Neural cell (in vitro differentiated cells): ENCODE results near the gene ACOD1. TPM values are rescaled to one million over a fixed set of nuclear protein-coding genes. Genes with fewer than 3 reads are reported as not detected.
"Not testable (repeated sequence)": the region's sequence is repeated elsewhere in the genome, so short reads cannot be mapped to it uniquely, and the experiment has no call there.

Experiments used
- H2AFZ ChIP-seq: fragments of 200-600, 300-800 bp; sonication (generic), shearing (Covaris generic); 2 replicates; pipeline ENCODE4 v1.6.0; 2014; ENCODE audit warnings: low read depth, mild to moderate bottlenecking, antibody characterized with exemption, low read length, moderate library complexity
- H3F3A ChIP-seq: fragments of 200-600 bp; shearing (Covaris generic); 2 replicates; pipeline ENCODE4 v1.6.1; 2016; ENCODE audit warnings: mild to moderate bottlenecking, moderate library complexity, mixed read lengths, antibody characterized with exemption, low read length; ENCODE audit not compliant: insufficient read depth, poor library complexity, severe bottlenecking
- H3K27ac ChIP-seq: fragments of 200-600, 300-800 bp; sonication (generic), shearing (Covaris generic); 2 replicates; pipeline ENCODE4 v1.5.1; 2014; ENCODE audit warnings: mild to moderate bottlenecking, low read length, moderate library complexity
- H3K27me3 ChIP-seq: fragments of 300-800, 200-600 bp; sonication (generic), shearing (Covaris generic); 2 replicates; pipeline ENCODE4 v1.6.0; 2014; ENCODE audit warnings: mild to moderate bottlenecking, low read depth, low read length, moderate library complexity; ENCODE audit not compliant: insufficient read depth
- H3K36me3 ChIP-seq: fragments of 300-800, 200-600 bp; sonication (generic), shearing (Covaris generic); 2 replicates; pipeline ENCODE4 v1.5.1; 2014; ENCODE audit warnings: mild to moderate bottlenecking, antibody characterized with exemption, low read length, moderate library complexity; ENCODE audit not compliant: insufficient read depth
- H3K4me2 ChIP-seq: fragments of 300-800, 200-600 bp; sonication (generic), shearing (Covaris generic); 2 replicates; pipeline ENCODE4 v1.6.0; 2014; ENCODE audit warnings: mild to moderate bottlenecking, low read length
- H3K4me3 ChIP-seq: fragments of 300-800, 200-600 bp; sonication (generic), shearing (Covaris generic); 2 replicates; pipeline ENCODE4 v1.5.1; 2014; ENCODE audit warnings: mild to moderate bottlenecking, low read length, moderate library complexity
- H3K79me2 ChIP-seq: fragments of 200-600 bp; shearing (Covaris generic); replicated peaks from 2 replicates; pipeline ENCODE4 v1.6.0; 2014; ENCODE audit warnings: mild to moderate bottlenecking, low read length, moderate library complexity; ENCODE audit not compliant: insufficient read depth
- H3K9ac ChIP-seq: fragments of 300-800, 200-600 bp; sonication (generic), shearing (Covaris generic); 2 replicates; pipeline ENCODE4 v1.6.1; 2016; ENCODE audit warnings: mild to moderate bottlenecking, low read length, mixed read lengths
- H3K9me2 ChIP-seq: fragments of 200-600 bp; shearing (Covaris generic); 2 replicates; pipeline ENCODE4 v1.6.1; 2016; ENCODE audit warnings: mild to moderate bottlenecking, low read length, mixed read lengths; ENCODE audit not compliant: insufficient read depth
- H3K9me3 ChIP-seq: fragments of 200-600, 300-800 bp; sonication (generic), shearing (Covaris generic); 2 replicates; pipeline ENCODE4 v1.6.1; 2016; ENCODE audit warnings: mild to moderate bottlenecking, mixed run types, low read length, moderate library complexity, mixed read lengths
- H4K20me1 ChIP-seq: fragments of 200-600 bp; shearing (Covaris generic); 2 replicates; pipeline ENCODE4 v1.6.1; 2016; ENCODE audit warnings: mild to moderate bottlenecking, mixed run types; ENCODE audit not compliant: insufficient read depth
- CTCF ChIP-seq: fragments of 450-650 bp; IDR thresholded peaks from 2 replicates; pipeline ENCODE4 v1.5.1; 2014; ENCODE audit warnings: antibody characterized with exemption, mild to moderate bottlenecking, moderate library complexity; ENCODE audit not compliant: poor library complexity, severe bottlenecking
- EP300 ChIP-seq: fragments of 450-650 bp; conservative IDR thresholded peaks from 2 replicates; pipeline ENCODE4 v1.6.1; 2014; ENCODE audit warnings: antibody characterized with exemption, mild to moderate bottlenecking, moderate library complexity; ENCODE audit not compliant: poor library complexity, severe bottlenecking
- EZH2 ChIP-seq: fragments of 200-600, 300-800 bp; shearing (Covaris generic), sonication (generic); IDR thresholded peaks from 2 replicates; pipeline ENCODE4 v1.6.1; 2014; ENCODE audit warnings: antibody characterized with exemption, low read length, borderline replicate concordance, mild to moderate bottlenecking; ENCODE audit not compliant: insufficient read depth, poor library complexity, severe bottlenecking
- MXI1 ChIP-seq: fragments of 450-650 bp; conservative IDR thresholded peaks from 2 replicates; pipeline ENCODE4 v1.6.1; 2014; ENCODE audit warnings: antibody characterized with exemption, mild to moderate bottlenecking; ENCODE audit not compliant: poor library complexity, severe bottlenecking
- POLR2AphosphoS5 ChIP-seq: IDR thresholded peaks from 2 replicates; pipeline ENCODE4 v1.6.1; 2012
- RAD21 ChIP-seq: fragments of 450-650 bp; conservative IDR thresholded peaks from 2 replicates; pipeline ENCODE4 v1.6.1; 2014; ENCODE audit warnings: antibody characterized with exemption, mild to moderate bottlenecking, moderate library complexity
- REST ChIP-seq: IDR thresholded peaks from 2 replicates; pipeline ENCODE4 v1.6.1; 2012; ENCODE audit warnings: borderline replicate concordance
- SMC3 ChIP-seq: fragments of 450-650 bp; conservative IDR thresholded peaks from 2 replicates; pipeline ENCODE4 v1.6.1; 2014; ENCODE audit warnings: antibody characterized with exemption, mild to moderate bottlenecking, moderate library complexity; ENCODE audit not compliant: poor library complexity
- TAF1 ChIP-seq: IDR thresholded peaks from 2 replicates; pipeline ENCODE4 v1.6.1; 2012; ENCODE audit warnings: low read depth
- polyA plus RNA-seq: library from polyadenylated mRNA; depleted of rRNA; stranded (reverse); fragments of >200 nt; gene quantifications from 2 replicates; pipeline ENCODE4 v1.2.3, GENCODE V29; 2014

Gene ACOD1
- polyA plus RNA-seq, 1 donor from 2014 or later = not detected

- TF ChIP-seq SMC3 (no peak), POLR2AphosphoS5 (no peak), MXI1 (no peak), EZH2 (no peak), REST (no peak), CTCF (no peak), RAD21 (no peak), EP300 (no peak), TAF1 (no peak)
- Histone ChIP-seq H2AFZ (no peak overlapping the region), H4K20me1 (no peaks in the 10 kb centered on the region), H3K9ac (no peak overlapping the region), H3K36me3 (no peaks in the 10 kb centered on the region), H3K9me2 (no peaks in the 10 kb centered on the region), H3K4me3 (no peak overlapping the region), H3K27me3 (no peaks in the 10 kb centered on the region), H3K9me3 (peaks cover 5% of the 10 kb centered on the region), H3K4me2 (no peak overlapping the region), H3K27ac (no peak overlapping the region), H3F3A (no peaks in the 10 kb centered on the region), H3K79me2 (no peaks in the 10 kb centered on the region)
Observed at GRCh38 chr13:76913898-76914297, 34.4 kb upstream of the ACOD1 start.

- Histone ChIP-seq H4K20me1 (no peaks in the 10 kb centered on the region), H3K9ac (no peak overlapping the region), H3K4me3 (no peak overlapping the region), H3K9me2 (no peaks in the 10 kb centered on the region), H3K36me3 (no peaks in the 10 kb centered on the region), H3F3A (no peaks in the 10 kb centered on the region), H2AFZ (no peak overlapping the region), H3K4me2 (no peak overlapping the region), H3K27ac (no peak overlapping the region), H3K27me3 (no peaks in the 10 kb centered on the region), H3K9me3 (peaks cover 5% of the 10 kb centered on the region), H3K79me2 (no peaks in the 10 kb centered on the region)
- TF ChIP-seq EP300 (no peak), POLR2AphosphoS5 (no peak), REST (no peak), EZH2 (no peak), SMC3 (no peak), CTCF (no peak), MXI1 (no peak), TAF1 (no peak), RAD21 (no peak)
Observed at GRCh38 chr13:76917095-76917494, 31.2 kb upstream of the ACOD1 start.

GRCh38 chr13:76917755-76918481 is 30.4 kb upstream of the ACOD1 start:
- H3K79me2 ChIP-seq, H3F3A ChIP-seq, H4K20me1 ChIP-seq, H3K9ac ChIP-seq, H3K4me3 ChIP-seq, H3K9me2 ChIP-seq, H3K27me3 ChIP-seq, H3K36me3 ChIP-seq, H3K9me3 ChIP-seq, H2AFZ ChIP-seq, H3K27ac ChIP-seq, H3K4me2 ChIP-seq: not testable (repeated sequence)
